MM.1S (cell line): ENCODE data around the gene FAM149B1.
"Not testable (repeated sequence)": the region's sequence is repeated elsewhere in the genome, so short reads cannot be mapped to it uniquely, and the experiment has no call there.

Experiments used
- DNase-seq: peaks from one replicate; pipeline ENCODE4 v3.0.0-alpha.2; 2015
- H2AFZ ChIP-seq: fragments of 300-600 bp; sonication (generic); 2 replicates; pipeline ENCODE4 v1.6.0; 2016; ENCODE audit warnings: antibody characterized with exemption, low read length
- H3F3A ChIP-seq: fragments of 300-600 bp; sonication (generic); 2 replicates; pipeline ENCODE4 v1.6.1; 2016; ENCODE audit warnings: mild to moderate bottlenecking, antibody characterized with exemption, low read length, moderate library complexity, mixed read lengths; ENCODE audit not compliant: insufficient read depth
- H3K27ac ChIP-seq: fragments of 300-600 bp; sonication (generic); 2 replicates; pipeline ENCODE4 v1.5.1; 2016; ENCODE audit warnings: mild to moderate bottlenecking, low read length
- H3K27me3 ChIP-seq: fragments of 300-600 bp; sonication (generic); replicated peaks from 2 replicates; pipeline ENCODE4 v1.6.0; 2016; ENCODE audit warnings: low read length; ENCODE audit not compliant: insufficient read depth
- H3K36me3 ChIP-seq: fragments of 300-600 bp; sonication (generic); replicated peaks from 2 replicates; pipeline ENCODE4 v1.6.1; 2016; ENCODE audit warnings: mild to moderate bottlenecking, low read length, mixed read lengths; ENCODE audit not compliant: insufficient read depth
- H3K4me1 ChIP-seq: fragments of 300-600 bp; sonication (generic); 2 replicates; pipeline ENCODE4 v1.6.1; 2016; ENCODE audit warnings: low read length, mixed read lengths
- H3K4me2 ChIP-seq: fragments of 300-600 bp; sonication (generic); 2 replicates; pipeline ENCODE4 v1.6.0; 2016; ENCODE audit warnings: low read depth, low read length
- H3K4me3 ChIP-seq: fragments of 300-600 bp; sonication (generic); 2 replicates; pipeline ENCODE4 v1.5.1; 2016; ENCODE audit warnings: low read length, mixed read lengths
- H3K79me2 ChIP-seq: fragments of 300-600 bp; sonication (generic); 2 replicates; pipeline ENCODE4 v1.6.1; 2016; ENCODE audit warnings: mixed run types, low read length, mixed read lengths
- H3K9ac ChIP-seq: fragments of 300-600 bp; sonication (generic); 2 replicates; pipeline ENCODE4 v1.6.1; 2016; ENCODE audit warnings: low read length, mixed read lengths
- H3K9me2 ChIP-seq: fragments of 300-600 bp; sonication (generic); replicated peaks from 2 replicates; pipeline ENCODE4 v1.6.1; 2016; ENCODE audit warnings: mild to moderate bottlenecking, low read length, mixed read lengths; ENCODE audit not compliant: insufficient read depth
- H3K9me3 ChIP-seq: fragments of 300-600 bp; sonication (generic); replicated peaks from 2 replicates; pipeline ENCODE4 v1.6.1; 2016; ENCODE audit warnings: mild to moderate bottlenecking, low read length, mixed read lengths; ENCODE audit not compliant: insufficient read depth
- H4K20me1 ChIP-seq: fragments of 300-600 bp; sonication (generic); 2 replicates; pipeline ENCODE4 v1.6.1; 2016; ENCODE audit warnings: mild to moderate bottlenecking, low read length, moderate library complexity, mixed read lengths; ENCODE audit not compliant: insufficient read depth
- CTCF ChIP-seq: fragments of 300-600 bp; sonication (generic); IDR thresholded peaks from 2 replicates; pipeline ENCODE4 v1.5.1; 2016; ENCODE audit warnings: antibody characterized with exemption, low read length, mixed read lengths
- EZH2 ChIP-seq: fragments of 300-600 bp; sonication (generic); optimal IDR thresholded peaks from 2 replicates; pipeline ENCODE3; 2017; ENCODE audit warnings: low read depth, mild to moderate bottlenecking, antibody characterized with exemption, low read length, mixed read lengths
- EZH2phosphoT487 ChIP-seq: fragments of 300-600 bp; sonication (generic); IDR thresholded peaks from 2 replicates; pipeline ENCODE4 v1.6.1; 2018; ENCODE audit warnings: antibody characterized with exemption, low read length

The FAM149B1 gene

GRCh38 chr10:73251683-73252444 lies 83.9 kb downstream of the FAM149B1 start:
- Histone ChIP-seq H3K4me3 (peak overlapping the region; percentile 87), H3K27ac (peak overlapping the region; percentile 73; the same call in 1 of the 2 replicates), H3K36me3 (no peaks in the 10 kb centered on the region), H3K9me3 (no peaks in the 10 kb centered on the region), H2AFZ (peak overlapping the region; percentile 66), H4K20me1 (no peaks in the 10 kb centered on the region), H3K9me2 (no peaks in the 10 kb centered on the region), H3K4me2 (peak overlapping the region; percentile 97), H3K9ac (peak overlapping the region; percentile 94), H3F3A (peaks cover 29% of the 10 kb centered on the region), H3K4me1 (peaks cover 18% of the 10 kb centered on the region), H3K27me3 (no peaks in the 10 kb centered on the region), H3K79me2 (peaks cover 50% of the 10 kb centered on the region)
- DNase-seq = peak; percentile 10
- TF ChIP-seq EZH2 (no peak), CTCF (no peak), EZH2phosphoT487 (no peak)

GRCh38 chr10:73252445-73253224 lies 84.7 kb downstream of the FAM149B1 start, which contains the start of gene MRPS16:
Gene MRPS16, minus strand, starts transcription at chr10:73252644. Its CDS starts 162 bp downstream, at chr10:73252482.
- no peak for TF ChIP-seq EZH2phosphoT487
- TF ChIP-seq CTCF = no peak
- no peak for TF ChIP-seq EZH2

GRCh38 chr10:73253225-73253555 lies 85.3 kb downstream of the FAM149B1 start:
- DNase-seq = peak; percentile 48
- Histone ChIP-seq H3K79me2 (peaks cover 50% of the 10 kb centered on the region), H2AFZ (peak overlapping the region; percentile 82)

More at GRCh38 chr10:73252445-73253224, 84.7 kb downstream of the FAM149B1 start, which contains the start of gene MRPS16:
- Histone ChIP-seq H3K36me3 (no peaks in the 10 kb centered on the region), H3K27me3 (no peaks in the 10 kb centered on the region), H3K4me1 (peaks cover 18% of the 10 kb centered on the region), H3K9me2 (no peaks in the 10 kb centered on the region), H2AFZ (peak within 1 kb of the TSS; percentile 82), H3K9me3 (no peaks in the 10 kb centered on the region), H3K4me2 (peak within 1 kb of the TSS; percentile 97), H3K79me2 (peaks cover 50% of the 10 kb centered on the region), H3K4me3 (peak within 1 kb of the TSS; percentile 87), H4K20me1 (no peaks in the 10 kb centered on the region), H3F3A (peaks cover 23% of the 10 kb centered on the region), H3K9ac (peak within 1 kb of the TSS; percentile 94), H3K27ac (peak within 1 kb of the TSS; percentile 73)
- peak; percentile 96 for DNase-seq

GRCh38 chr10:73258612-73259011 lies 90.7 kb downstream of the FAM149B1 start:
- not testable (repeated sequence) for H3K4me1 ChIP-seq, H3K36me3 ChIP-seq, H4K20me1 ChIP-seq, H3K27ac ChIP-seq, H3K27me3 ChIP-seq, H3K4me2 ChIP-seq, H3K4me3 ChIP-seq, H3K9ac ChIP-seq, H3K9me3 ChIP-seq, H3K9me2 ChIP-seq, H3K79me2 ChIP-seq, H2AFZ ChIP-seq, DNase-seq, H3F3A ChIP-seq

More at GRCh38 chr10:73253225-73253555, 85.3 kb downstream of the FAM149B1 start:
- H3K9me3 ChIP-seq = no peaks in the 10 kb centered on the region
- no peaks in the 10 kb centered on the region for H4K20me1 ChIP-seq
- no peaks in the 10 kb centered on the region for H3K36me3 ChIP-seq
- H3K27ac ChIP-seq = peak overlapping the region; percentile 73; the same call in 1 of the 2 replicates
- peaks cover 19% of the 10 kb centered on the region for H3F3A ChIP-seq
- peak overlapping the region; percentile 60 for H3K4me2 ChIP-seq
- TF ChIP-seq EZH2 = no peak
- TF ChIP-seq EZH2phosphoT487 = no peak
- TF ChIP-seq CTCF = peak; percentile 20
- peak overlapping the region; percentile 87 for H3K4me3 ChIP-seq
- H3K27me3 ChIP-seq = no peaks in the 10 kb centered on the region
- no peaks in the 10 kb centered on the region for H3K9me2 ChIP-seq
- peak overlapping the region; percentile 94 for H3K9ac ChIP-seq
- peaks cover 13% of the 10 kb centered on the region for H3K4me1 ChIP-seq
